ENCODE results near the gene CSRP1. TPM values are rescaled to one million over a fixed set of nuclear protein-coding genes. Genes with fewer than 3 reads are reported as not detected.

Gene CSRP1
- total RNA-seq, 1 experiment from 2014 or later, result 14.3 TPM

DNA sequence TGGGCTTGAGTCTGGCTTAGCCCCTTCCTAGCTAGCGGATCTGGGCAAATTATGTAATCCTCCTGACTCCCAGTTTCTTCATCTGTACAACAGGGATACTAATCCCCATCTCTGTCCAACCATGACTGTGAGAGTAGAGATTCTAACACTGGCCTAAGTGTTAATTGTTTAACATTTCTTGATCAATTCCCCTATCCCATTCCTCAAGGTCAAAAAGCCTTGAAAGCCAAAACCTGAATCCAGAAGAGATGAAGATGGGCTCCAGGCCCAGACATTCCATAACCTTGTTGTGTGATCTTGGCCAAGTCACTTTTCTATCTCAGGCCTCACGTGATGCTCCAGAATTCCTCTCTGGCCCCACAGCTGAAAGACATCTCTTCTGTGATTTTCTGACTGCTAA is 19.2 kb downstream of the CSRP1 start:
- Mint-ChIP-seq H3K4me1 (peaks cover 8% of the 10 kb centered on the region), H3K27me3 (ENCODE audit: low read depth) (no peaks in the 10 kb centered on the region), H3K27ac (no peak overlapping the region), H3K9me3 (no peaks in the 10 kb centered on the region), H3K4me3 (no peak overlapping the region), H3K36me3 (no peaks in the 10 kb centered on the region)
- ATAC-seq (no peak), DNase-seq (ENCODE audit: low spot score) (no peak)
- ChIA-PET CTCF (interaction anchor here (1.2 to 3.9 kb wide), 4 partner anchors 11 to 39 kb away, joined by 3 to 37 read pairs (median 8); no protein-coding TSS in a partner anchor), POLR2A (no interaction called here)
- TF ChIP-seq, protein P1, sequence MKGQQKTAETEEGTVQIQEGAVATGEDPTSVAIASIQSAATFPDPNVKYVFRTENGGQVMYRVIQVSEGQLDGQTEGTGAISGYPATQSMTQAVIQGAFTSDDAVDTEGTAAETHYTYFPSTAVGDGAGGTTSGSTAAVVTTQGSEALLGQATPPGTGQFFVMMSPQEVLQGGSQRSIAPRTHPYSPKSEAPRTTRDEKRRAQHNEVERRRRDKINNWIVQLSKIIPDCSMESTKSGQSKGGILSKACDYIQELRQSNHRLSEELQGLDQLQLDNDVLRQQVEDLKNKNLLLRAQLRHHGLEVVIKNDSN (CRISPR knock-in tag; IDR thresholded peaks at IDR 0.05), result no peak
- TF ChIP-seq NFE2L1 (CRISPR knock-in tag; IDR thresholded peaks at IDR 0.05) (no peak), FOXK1 (CRISPR knock-in tag; IDR thresholded peaks at IDR 0.05) (no peak)

DNA sequence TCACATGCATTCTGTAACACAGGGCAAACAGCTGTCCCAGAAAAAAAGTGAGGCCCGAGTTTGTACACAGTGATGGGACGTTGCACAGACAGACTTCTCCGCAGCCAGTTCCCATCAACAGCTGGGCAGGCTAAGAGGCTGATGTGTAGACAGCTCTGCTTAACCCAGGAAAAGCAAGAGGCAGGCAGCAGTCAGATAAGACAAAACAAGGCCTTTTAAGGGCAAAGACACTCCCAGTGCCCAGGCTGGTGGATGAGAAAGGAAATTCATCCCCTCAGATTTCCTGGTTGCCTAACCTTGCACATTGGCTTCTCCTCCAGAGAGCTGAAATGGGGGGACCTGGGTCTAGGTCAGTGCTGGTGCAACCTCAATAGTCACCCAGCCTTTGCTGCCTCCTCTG is 20.7 kb downstream of the CSRP1 start:
- DNase-seq (ENCODE audit: low spot score) (no peak), ATAC-seq (no peak)
- no peak overlapping the region for H3K4me3 Mint-ChIP-seq
- no peak overlapping the region for H3K27ac Mint-ChIP-seq
- peaks cover 4% of the 10 kb centered on the region for H3K27me3 Mint-ChIP-seq (ENCODE audit: low read depth)
- POLR2A ChIA-PET, result no interaction called here
- no peaks in the 10 kb centered on the region for H3K36me3 Mint-ChIP-seq
- CTCF ChIA-PET, result interaction anchor here (0.7 to 3.9 kb wide), 9 partner anchors 17 to 316 kb away, joined by 3 to 37 read pairs (median 4); no protein-coding TSS in a partner anchor
- H3K9me3 Mint-ChIP-seq, result no peaks in the 10 kb centered on the region
- TF ChIP-seq RORB (CRISPR knock-in tag; IDR thresholded peaks at IDR 0.05) (no peak), JUN (CRISPR knock-in tag; IDR thresholded peaks at IDR 0.05) (no peak), SMAD4 (CRISPR knock-in tag; IDR thresholded peaks at IDR 0.05) (no peak), ATF3 (CRISPR knock-in tag; conservative IDR thresholded peaks at IDR 0.05) (no peak), MLX (CRISPR knock-in tag; IDR thresholded peaks at IDR 0.05) (no peak), GABPB1 (CRISPR knock-in tag; IDR thresholded peaks at IDR 0.05) (no peak), OVOL2 (CRISPR knock-in tag; IDR thresholded peaks at IDR 0.05; ENCODE audit: borderline replicate concordance) (no peak), KAT7 (CRISPR knock-in tag; IDR thresholded peaks at IDR 0.05; ENCODE audit: borderline replicate concordance) (no peak), TEAD1 (CRISPR knock-in tag; IDR thresholded peaks at IDR 0.05) (no peak), PRRX2 (CRISPR knock-in tag; IDR thresholded peaks at IDR 0.05) (no peak), ZNF281 (CRISPR knock-in tag; IDR thresholded peaks at IDR 0.05) (no peak), E2F5 (CRISPR knock-in tag; IDR thresholded peaks at IDR 0.05) (no peak), E2F4 (CRISPR knock-in tag; IDR thresholded peaks at IDR 0.05; ENCODE audit: borderline replicate concordance, low read depth) (no peak), NR3C1 (CRISPR knock-in tag; conservative IDR thresholded peaks at IDR 0.05; ENCODE audit: low read depth) (no peak), NFYB (CRISPR knock-in tag; conservative IDR thresholded peaks at IDR 0.05; ENCODE audit: low read depth) (no peak), ZNF232 (CRISPR knock-in tag; IDR thresholded peaks at IDR 0.05) (no peak)
- TF ChIP-seq, protein P2, sequence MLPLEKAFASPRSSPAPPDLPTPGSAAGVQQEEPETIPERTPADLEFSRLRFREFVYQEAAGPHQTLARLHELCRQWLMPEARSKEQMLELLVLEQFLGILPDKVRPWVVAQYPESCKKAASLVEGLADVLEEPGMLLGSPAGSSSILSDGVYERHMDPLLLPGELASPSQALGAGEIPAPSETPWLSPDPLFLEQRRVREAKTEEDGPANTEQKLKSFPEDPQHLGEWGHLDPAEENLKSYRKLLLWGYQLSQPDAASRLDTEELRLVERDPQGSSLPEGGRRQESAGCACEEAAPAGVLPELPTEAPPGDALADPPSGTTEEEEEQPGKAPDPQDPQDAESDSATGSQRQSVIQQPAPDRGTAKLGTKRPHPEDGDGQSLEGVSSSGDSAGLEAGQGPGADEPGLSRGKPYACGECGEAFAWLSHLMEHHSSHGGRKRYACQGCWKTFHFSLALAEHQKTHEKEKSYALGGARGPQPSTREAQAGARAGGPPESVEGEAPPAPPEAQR (CRISPR knock-in tag; IDR thresholded peaks at IDR 0.05), result no peak
- TF ChIP-seq, protein P3, sequence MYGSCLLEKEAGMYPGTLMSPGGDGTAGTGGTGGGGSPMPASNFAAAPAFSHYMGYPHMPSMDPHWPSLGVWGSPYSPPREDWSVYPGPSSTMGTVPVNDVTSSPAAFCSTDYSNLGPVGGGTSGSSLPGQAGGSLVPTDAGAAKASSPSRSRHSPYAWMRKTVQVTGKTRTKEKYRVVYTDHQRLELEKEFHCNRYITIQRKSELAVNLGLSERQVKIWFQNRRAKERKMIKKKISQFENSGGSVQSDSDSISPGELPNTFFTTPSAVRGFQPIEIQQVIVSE (CRISPR knock-in tag; IDR thresholded peaks at IDR 0.05; ENCODE audit: borderline replicate concordance), result no peak
- TF ChIP-seq, protein P4, sequence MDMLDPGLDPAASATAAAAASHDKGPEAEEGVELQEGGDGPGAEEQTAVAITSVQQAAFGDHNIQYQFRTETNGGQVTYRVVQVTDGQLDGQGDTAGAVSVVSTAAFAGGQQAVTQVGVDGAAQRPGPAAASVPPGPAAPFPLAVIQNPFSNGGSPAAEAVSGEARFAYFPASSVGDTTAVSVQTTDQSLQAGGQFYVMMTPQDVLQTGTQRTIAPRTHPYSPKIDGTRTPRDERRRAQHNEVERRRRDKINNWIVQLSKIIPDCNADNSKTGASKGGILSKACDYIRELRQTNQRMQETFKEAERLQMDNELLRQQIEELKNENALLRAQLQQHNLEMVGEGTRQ (CRISPR knock-in tag; IDR thresholded peaks at IDR 0.05), result no peak
- peaks cover 15% of the 10 kb centered on the region for H3K4me1 Mint-ChIP-seq
